Transverse colon (tissue), 4 donors: ENCODE results near the gene ASXL3.

Source experiments
- CTCF ChIP-seq, 5 experiments: fragments of 200-600 bp in 3 of 5; fragments of 450-650 bp in 2 of 5; sonication (generic) in 3 of 5; IDR thresholded peaks; 1 replicate in 2 of 5; 2 replicates in 3 of 5; pipeline ENCODE4 v1.5.1; 2016 to 2017; ENCODE audit warnings: antibody characterized with exemption in 5 of 5, inconsistent platforms in 3 of 5, mild to moderate bottlenecking in 2 of 5, moderate library complexity in 1 of 5
- EP300 ChIP-seq: sonication (generic); formaldehyde crosslinking; IDR thresholded peaks from one replicate; pipeline ENCODE4 v1.6.1; 2017; ENCODE audit warnings: antibody characterized with exemption, low read depth
- POLR2A ChIP-seq: fragments of 450-650 bp; IDR thresholded peaks from one replicate; pipeline ENCODE4 v1.6.1; 2016; ENCODE audit warnings: antibody characterized with exemption, mild to moderate bottlenecking, moderate library complexity
- POLR2AphosphoS5 ChIP-seq, 3 donors: sonication (generic); formaldehyde crosslinking; IDR thresholded peaks; one replicate each; pipeline ENCODE4 v1.6.1; 2016; ENCODE audit warnings: antibody characterized with exemption in 3 of 3

GRCh38 chr18:33585431-33585775 lies 7.4 kb downstream of the ASXL3 start:
- no peak for TF ChIP-seq CTCF (IDR thresholded peaks at IDR 0.05)
- no peak for TF ChIP-seq EP300
- TF ChIP-seq POLR2A, result no peak
- no peak for TF ChIP-seq POLR2AphosphoS5 (IDR thresholded peaks at IDR 0.05)
